DMS53 treated with DMSO at 0.1 percent for 48 hours (cell line): Measurements from ENCODE around the gene MYOC.
"Not testable (repeated sequence)": the region's sequence is repeated elsewhere in the genome, so short reads cannot be mapped to it uniquely, and the experiment has no call there.

Experiments
- DNase-seq: peaks from one replicate; lab custom pipeline; 2025; ENCODE audit not compliant: unreplicated experiment; lab: John Stamatoyannopoulos, UW

MYOC gene

GRCh38 chr1:171653796-171654195, 1.3 kb upstream of the MYOC start:
- DNase-seq = no peak

GRCh38 chr1:171646249-171646560, 6.3 kb downstream of the MYOC start:
- DNase-seq = no peak

GRCh38 chr1:171645553-171646248, 6.8 kb downstream of the MYOC start:
- no peak for DNase-seq

GRCh38 chr1:171644805-171645483, 7.5 kb downstream of the MYOC start:
- peak; percentile 91 for DNase-seq

GRCh38 chr1:171643156-171643555, 9.3 kb downstream of the MYOC start:
- DNase-seq = no peak

GRCh38 chr1:171642197-171642596, 10.3 kb downstream of the MYOC start:
- DNase-seq = no peak

GRCh38 chr1:171641076-171641864, 11.2 kb downstream of the MYOC start:
- DNase-seq = no peak

- no peak for DNase-seq
Measured at GRCh38 chr1:171640225-171640624, 12.3 kb downstream of the MYOC start.

GRCh38 chr1:171637928-171638576, 14.4 kb downstream of the MYOC start:
- no peak for DNase-seq

GRCh38 chr1:171636141-171636540, 16.3 kb downstream of the MYOC start:
- DNase-seq = no peak

- no peak for DNase-seq
Measured at GRCh38 chr1:171635661-171636060, 16.8 kb downstream of the MYOC start.

GRCh38 chr1:171628225-171628624, 24.3 kb downstream of the MYOC start:
- no peak for DNase-seq

- no peak for DNase-seq
Measured at GRCh38 chr1:171627020-171627419, 25.5 kb downstream of the MYOC start.

GRCh38 chr1:171625225-171625624, 27.3 kb downstream of the MYOC start:
- no peak for DNase-seq

- no peak for DNase-seq
Measured at GRCh38 chr1:171623651-171624331, 28.7 kb downstream of the MYOC start.

- no peak for DNase-seq
Measured at GRCh38 chr1:171622152-171622462, 30.4 kb downstream of the MYOC start, which contains the start of gene MYOCOS. TSS of gene MYOCOS (plus strand) at chr1:171622243. CDS start at chr1:171623884, 1,641 bp downstream.

- no peak for DNase-seq
Measured at GRCh38 chr1:171616586-171616985, 35.9 kb downstream of the MYOC start.

GRCh38 chr1:171615122-171615906, 37.2 kb downstream of the MYOC start:
- DNase-seq = not testable (repeated sequence)

- no peak for DNase-seq
Measured at GRCh38 chr1:171613282-171613681, 39.2 kb downstream of the MYOC start.

- no peak for DNase-seq
Measured at GRCh38 chr1:171611306-171611705, 41.2 kb downstream of the MYOC start.
